ENCODE measurements around the gene C1QTNF12.

Gene C1QTNF12

GRCh38 chr1:1245817-1246576 lies 525 bp downstream of the C1QTNF12 start:
- TF ChIP-seq POLR2A (IDR thresholded peaks at IDR 0.05; ENCODE audit: low read depth, low read length) = no peak
- DNase-seq (ENCODE audit: insufficient read length, low spot score) (no peak), FAIRE-seq (no peak)

- DNase-seq (ENCODE audit: insufficient read length, low spot score) (no peak), FAIRE-seq (no peak)
- TF ChIP-seq POLR2A (IDR thresholded peaks at IDR 0.05; ENCODE audit: low read depth, low read length) = no peak
Observed at GRCh38 chr1:1245178-1245816, 1.2 kb downstream of the C1QTNF12 start.

GRCh38 chr1:1244192-1244811 lies 2.2 kb downstream of the C1QTNF12 start:
- DNase-seq (ENCODE audit: insufficient read length, low spot score) (no peak), FAIRE-seq (no peak)
- no peak for TF ChIP-seq POLR2A (IDR thresholded peaks at IDR 0.05; ENCODE audit: low read depth, low read length)

GRCh38 chr1:1243807-1244191 lies 2.7 kb downstream of the C1QTNF12 start:
- DNase-seq (ENCODE audit: insufficient read length, low spot score) = no peak
- FAIRE-seq = no peak
- no peak for TF ChIP-seq POLR2A (IDR thresholded peaks at IDR 0.05; ENCODE audit: low read depth, low read length)

- no peak for DNase-seq (ENCODE audit: insufficient read length, low spot score)
- TF ChIP-seq POLR2A (IDR thresholded peaks at IDR 0.05; ENCODE audit: low read depth, low read length) = no peak
- no peak for FAIRE-seq
Observed at GRCh38 chr1:1243266-1243660, 3.3 kb downstream of the C1QTNF12 start.

GRCh38 chr1:1242461-1243265 lies 3.9 kb downstream of the C1QTNF12 start:
- TF ChIP-seq POLR2A (IDR thresholded peaks at IDR 0.05; ENCODE audit: low read depth, low read length) = no peak
- DNase-seq (ENCODE audit: insufficient read length, low spot score) (no peak), FAIRE-seq (no peak)

GRCh38 chr1:1241588-1242219 lies 4.8 kb downstream of the C1QTNF12 start:
- DNase-seq (ENCODE audit: insufficient read length, low spot score) (no peak), FAIRE-seq (no peak)
- TF ChIP-seq POLR2A (IDR thresholded peaks at IDR 0.05; ENCODE audit: low read depth, low read length) = no peak

GRCh38 chr1:1240822-1241587 lies 5.5 kb downstream of the C1QTNF12 start:
- FAIRE-seq = no peak
- no peak for DNase-seq (ENCODE audit: insufficient read length, low spot score)
- no peak for TF ChIP-seq POLR2A (IDR thresholded peaks at IDR 0.05; ENCODE audit: low read depth, low read length)

- TF ChIP-seq POLR2A (IDR thresholded peaks at IDR 0.05; ENCODE audit: low read depth, low read length) = no peak
- FAIRE-seq = no peak
Observed at GRCh38 chr1:1240348-1240732, 6.2 kb downstream of the C1QTNF12 start.

GRCh38 chr1:1239614-1240347 lies 6.7 kb downstream of the C1QTNF12 start:
- no peak for FAIRE-seq
- no peak for DNase-seq (ENCODE audit: insufficient read length, low spot score)
- TF ChIP-seq POLR2A (IDR thresholded peaks at IDR 0.05; ENCODE audit: low read depth, low read length) = no peak

More at GRCh38 chr1:1240348-1240732, 6.2 kb downstream of the C1QTNF12 start:
- no peak for DNase-seq (ENCODE audit: insufficient read length, low spot score)

GRCh38 chr1:1239227-1239613 lies 7.3 kb downstream of the C1QTNF12 start:
- FAIRE-seq (no peak), DNase-seq (ENCODE audit: insufficient read length, low spot score) (no peak)
- TF ChIP-seq POLR2A (IDR thresholded peaks at IDR 0.05; ENCODE audit: low read depth, low read length) = no peak

- DNase-seq (ENCODE audit: insufficient read length, low spot score) (no peak), FAIRE-seq (no peak)
- no peak for TF ChIP-seq POLR2A (IDR thresholded peaks at IDR 0.05; ENCODE audit: low read depth, low read length)
Observed at GRCh38 chr1:1238702-1239178, 7.8 kb downstream of the C1QTNF12 start.

All from H54 (cell line).